H1 (cell line): ENCODE results near the gene PRAMEF9. TPM values are rescaled to one million over a fixed set of nuclear protein-coding genes. Genes with fewer than 3 reads are reported as not detected.
A peak's percentile ranks its signal among the peaks of the same experiment; 100 is the strongest.

ENCODE experiments used
- CTCF ChIA-PET: fragments of 300-600 bp; sonication (Branson Sonifier 250); formaldehyde crosslinking; loops from one replicate; lab custom pipeline; 2021; ENCODE audit not compliant: partially characterized antibody; lab: Charles Lee
- POLR2A ChIA-PET: fragments of 300-600 bp; sonication (Branson Sonifier 250); formaldehyde crosslinking; loops from one replicate; lab custom pipeline; 2021; ENCODE audit warnings: inconsistent platforms; ENCODE audit not compliant: partially characterized antibody; lab: Charles Lee
- DNase-seq, 2 experiments: peaks; one replicate each; pipeline versions ENCODE4 v3.0.0 to v3.0.0-alpha.2; 2010 to 2022; ENCODE audit warnings: low spot score in 2 of 2, low read depth in 1 of 2, mixed read lengths in 1 of 2
- FAIRE-seq: peaks from 2 replicates; lab custom pipeline; 2011; peaks lifted over from hg19 to GRCh38; lab: Jason Lieb, UNC
- H2AFZ ChIP-seq: 2 replicates; pipeline ENCODE4 v1.8.1; 2012; ENCODE audit warnings: low read length, inconsistent platforms
- H2AK5ac ChIP-seq: 2 replicates; pipeline ENCODE4 v1.6.1; 2013; ENCODE audit warnings: low read depth, low read length
- H2BK120ac ChIP-seq: replicated peaks from 2 replicates; pipeline ENCODE3; 2013; ENCODE audit warnings: low read depth, low read length, inconsistent platforms
- H2BK12ac ChIP-seq: 2 replicates; pipeline ENCODE4 v1.6.1; 2013; ENCODE audit warnings: low read depth, low read length
- H2BK15ac ChIP-seq: 2 replicates; pipeline ENCODE4 v1.6.1; 2013; ENCODE audit warnings: low read length
- H2BK20ac ChIP-seq: 2 replicates; pipeline ENCODE4 v1.6.1; 2013; ENCODE audit warnings: low read length
- H2BK5ac ChIP-seq: 2 replicates; pipeline ENCODE4 v1.6.1; 2013; ENCODE audit warnings: low read depth, low read length
- H3K14ac ChIP-seq: 2 replicates; pipeline ENCODE4 v1.6.1; 2013; ENCODE audit warnings: inconsistent platforms; ENCODE audit not compliant: insufficient read length
- H3K18ac ChIP-seq: 2 replicates; pipeline ENCODE4 v1.6.1; 2013; ENCODE audit warnings: low read length; ENCODE audit errors: extremely low read depth
- H3K23ac ChIP-seq: 2 replicates; pipeline ENCODE4 v1.6.1; 2013; ENCODE audit warnings: inconsistent platforms; ENCODE audit not compliant: insufficient read length
- H3K23me2 ChIP-seq: 2 replicates; pipeline ENCODE4 v1.6.1; 2013; ENCODE audit warnings: low read depth, low read length
- H3K27ac ChIP-seq: 2 replicates; pipeline ENCODE4 v1.6.1; 2011; ENCODE audit warnings: low read depth, low read length, inconsistent platforms
- H3K27me3 ChIP-seq, 4 experiments: replicated peaks in 1 of 4; 1 replicate in 1 of 4; 2 replicates in 3 of 4; pipeline versions ENCODE4 v1.6.1 to v1.8.1; 2011 to 2013; ENCODE audit warnings: low read length in 3 of 4, mild to moderate bottlenecking in 3 of 4, inconsistent platforms in 2 of 4, mixed read lengths in 2 of 4, moderate library complexity in 1 of 4; ENCODE audit not compliant: control insufficient read depth in 3 of 4, insufficient read depth in 3 of 4; ENCODE audit errors: extremely low read depth in 1 of 4
- H3K36me3 ChIP-seq, 4 experiments: 2 replicates each; pipeline versions ENCODE4 v1.6.1 to v1.8.1; 2011 to 2013; ENCODE audit warnings: mild to moderate bottlenecking in 4 of 4, low read length in 3 of 4, moderate library complexity in 2 of 4, control low read depth in 1 of 4, inconsistent platforms in 1 of 4; ENCODE audit not compliant: insufficient read depth in 4 of 4, control insufficient read depth in 2 of 4
- H3K4ac ChIP-seq: replicated peaks from 2 replicates; pipeline ENCODE3; 2013; ENCODE audit warnings: low read length, low read depth, mixed read lengths, inconsistent platforms; ENCODE audit not compliant: insufficient read length
- H3K4me1 ChIP-seq, 4 experiments: replicated peaks in 1 of 4; 1 replicate in 1 of 4; 2 replicates in 3 of 4; pipeline versions ENCODE4 v1.6.1 to v1.8.1; 2011 to 2013; ENCODE audit warnings: low read length in 3 of 4, inconsistent platforms in 2 of 4, mixed read lengths in 1 of 4; ENCODE audit not compliant: insufficient read depth in 4 of 4, control insufficient read depth in 3 of 4
- H3K4me2 ChIP-seq, 2 experiments: 2 replicates each; pipeline versions ENCODE4 v1.6.1 to v1.8.1; 2011 to 2013; ENCODE audit warnings: low read depth in 2 of 2, low read length in 2 of 2, control low read depth in 1 of 2, inconsistent platforms in 1 of 2, mild to moderate bottlenecking in 1 of 2; ENCODE audit not compliant: insufficient read depth in 1 of 2
- H3K4me3 ChIP-seq, 4 experiments: fragments of 200-600, 300-600 bp in 1 of 4; sonication (generic), shearing (Covaris generic), sonication (Bioruptor Twin) in 1 of 4; 2 replicates each; pipeline versions ENCODE4 v1.5.1 to v1.8.1; 2011 to 2016; ENCODE audit warnings: low read length in 4 of 4, low read depth in 3 of 4, control low read depth in 2 of 4, inconsistent platforms in 2 of 4, mild to moderate bottlenecking in 2 of 4, mixed read lengths in 1 of 4, moderate library complexity in 1 of 4; ENCODE audit not compliant: insufficient read depth in 2 of 4; ENCODE audit errors: extremely low read depth in 1 of 4
- H3K56ac ChIP-seq: replicated peaks from 2 replicates; pipeline ENCODE3; 2013; ENCODE audit warnings: low read depth, mild to moderate bottlenecking, mixed read lengths, low read length, inconsistent platforms; ENCODE audit not compliant: insufficient read length
- H3K79me1 ChIP-seq: 2 replicates; pipeline ENCODE4 v1.6.1; 2013; ENCODE audit warnings: low read depth, low read length, control low read depth
- H3K79me2 ChIP-seq, 2 experiments: 2 replicates each; pipeline versions ENCODE4 v1.6.1 to v1.8.1; 2012 to 2013; ENCODE audit warnings: low read length in 2 of 2, mild to moderate bottlenecking in 2 of 2, inconsistent platforms in 1 of 2; ENCODE audit not compliant: insufficient read depth in 2 of 2, control insufficient read depth in 1 of 2
- H3K9ac ChIP-seq, 4 experiments: replicated peaks in 1 of 4; 1 replicate in 1 of 4; 2 replicates in 3 of 4; pipeline versions ENCODE4 v1.6.1 to v1.8.1; 2011 to 2013; ENCODE audit warnings: low read depth in 3 of 4, low read length in 3 of 4, control low read depth in 2 of 4, mild to moderate bottlenecking in 2 of 4, moderate library complexity in 2 of 4, inconsistent platforms in 1 of 4; ENCODE audit errors: extremely low read depth in 1 of 4
- H3K9me3 ChIP-seq, 2 experiments: 2 replicates each; pipeline versions ENCODE4 v1.6.1 to v1.8.1; 2012 to 2013; ENCODE audit warnings: mild to moderate bottlenecking in 2 of 2, moderate library complexity in 2 of 2, control low read depth in 1 of 2, inconsistent platforms in 1 of 2, low read depth in 1 of 2, low read length in 1 of 2, mixed read lengths in 1 of 2; ENCODE audit not compliant: insufficient read depth in 2 of 2
- H4K20me1 ChIP-seq, 2 experiments: replicated peaks in 1 of 2; 2 replicates each; pipeline versions ENCODE3 to v1.8.1; 2011 to 2013; ENCODE audit warnings: inconsistent platforms in 2 of 2, low read length in 2 of 2, mild to moderate bottlenecking in 1 of 2; ENCODE audit not compliant: insufficient read depth in 2 of 2, control insufficient read depth in 1 of 2
- H4K5ac ChIP-seq: 2 replicates; pipeline ENCODE4 v1.6.1; 2013; ENCODE audit warnings: low read length, low read depth, mixed read lengths, inconsistent platforms; ENCODE audit not compliant: insufficient read length
- H4K8ac ChIP-seq: 2 replicates; pipeline ENCODE4 v1.8.0; 2013; ENCODE audit warnings: mild to moderate bottlenecking, moderate library complexity, low read length, inconsistent platforms; ENCODE audit not compliant: insufficient read depth; ENCODE audit errors: extremely low read depth
- H4K91ac ChIP-seq: replicated peaks from 2 replicates; pipeline ENCODE3; 2013; ENCODE audit warnings: low read length, mixed read lengths, inconsistent platforms; ENCODE audit not compliant: insufficient read length
- ASH2L ChIP-seq: fragments of 200-600, 300-600 bp; sonication (generic); IDR thresholded peaks from one replicate; pipeline ENCODE4 v1.7.1; 2017; ENCODE audit warnings: low read length
- ATF3 ChIP-seq: IDR thresholded peaks from 2 replicates; pipeline ENCODE4 v1.6.1; 2011; ENCODE audit warnings: low read depth, mild to moderate bottlenecking, low read length; ENCODE audit not compliant: insufficient read depth
- EZH2 ChIP-seq: fragments of 200-600 bp; sonication (generic); IDR thresholded peaks from 2 replicates; pipeline ENCODE4 v1.7.1; 2012; ENCODE audit warnings: low read depth, mild to moderate bottlenecking, moderate library complexity, low read length, inconsistent platforms; ENCODE audit not compliant: severe bottlenecking
- NANOG ChIP-seq: IDR thresholded peaks from 2 replicates; pipeline ENCODE4 v1.6.1; 2011; ENCODE audit warnings: low read length, low read depth, mild to moderate bottlenecking, inconsistent platforms; ENCODE audit not compliant: insufficient read depth, poor library complexity, severe bottlenecking
- PHF8 ChIP-seq: fragments of 200-600 bp; sonication (generic); conservative IDR thresholded peaks from 2 replicates; pipeline ENCODE4 v1.7.1; 2012; ENCODE audit warnings: low read depth, mild to moderate bottlenecking, inconsistent platforms, low read length, moderate library complexity
- RXRA ChIP-seq: IDR thresholded peaks from 2 replicates; pipeline ENCODE4 v1.6.1; 2011; ENCODE audit warnings: low read depth, mild to moderate bottlenecking, low read length, moderate library complexity; ENCODE audit not compliant: insufficient read depth
- SIX5 ChIP-seq: IDR thresholded peaks from 2 replicates; pipeline ENCODE4 v1.6.1; 2011; ENCODE audit warnings: mild to moderate bottlenecking, low read depth, low read length
- TAF7 ChIP-seq: optimal IDR thresholded peaks from 2 replicates; pipeline ENCODE3; 2011; ENCODE audit warnings: low read depth, mild to moderate bottlenecking, inconsistent platforms, low read length, moderate library complexity, borderline replicate concordance
- WGBS, 2 experiments: shearing (Covaris generic) in 1 of 2; methylation state at CpG; one replicate each; pipeline versions ENCODE4 v1.1.6 to v1.1.7; 2013 to 2015; ENCODE audit warnings: low lambda C conversion rate in 2 of 2, mixed read lengths in 2 of 2, inconsistent platforms in 1 of 2, low coverage in 1 of 2, missing lambda C conversion rate in 1 of 2; ENCODE audit not compliant: insufficient replicate concordance in 2 of 2, insufficient coverage in 1 of 2, insufficient read length in 1 of 2; ENCODE audit errors: extremely low coverage in 1 of 2, missing lambda C conversion rate in 1 of 2; 5-methylcytosine and 5-hydroxymethylcytosine counted together
- polyA plus RNA-seq, 7 experiments: library from polyadenylated mRNA; depleted of rRNA in 3 of 7; stranded (reverse) in 5 of 7; unstranded in 2 of 7; fragments of >200 nt in 5 of 7; fragments of 200-250 nt in 2 of 7; gene quantifications; 1 replicate in 5 of 7; 2 replicates in 1 of 7; 4 replicates in 1 of 7; pipeline versions ENCODE4 v1.2.1 to v1.2.3, GENCODE V29; 2011 to 2013; ENCODE audit warnings: missing spikeins in 2 of 7, mixed read lengths in 2 of 7
- total RNA-seq: library from RNA; stranded (reverse); fragmentation: NEBNext Ultra II Directional; extraction: Animal tissue kit (Norgen Biotek cat#: 25700); gene quantifications from 2 replicates; pipeline ENCODE4 v1.2.1, GENCODE V29; 2021

Gene PRAMEF9
- total and polyA plus RNA-seq, 2 of the 8 experiments (the other 6 are each of a cell fraction or from before 2014, with no cell fraction given) = not detected

GRCh38 chr1:13224480-13225060, 52.9 kb downstream of the PRAMEF9 start:
- Histone ChIP-seq H2BK20ac (no peak overlapping the region), H2AFZ (no peak overlapping the region), H3K4me1 (no peaks in the 10 kb centered on the region), H4K91ac (no peak overlapping the region), H3K23ac (no peak overlapping the region), H3K18ac (no peak overlapping the region), H2BK120ac (no peak overlapping the region), H3K23me2 (no peaks in the 10 kb centered on the region), H4K8ac (no peak overlapping the region), H3K27me3 (no peaks in the 10 kb centered on the region), H3K56ac (no peak overlapping the region), H3K4me3 (no peak overlapping the region), H3K79me1 (no peaks in the 10 kb centered on the region), H4K5ac (no peak overlapping the region), H2BK12ac (no peak overlapping the region), H3K14ac (no peak overlapping the region), H3K9me3 (peaks cover 30 to 46% of the 10 kb centered on the region in 2 experiments), H2AK5ac (no peak overlapping the region), H2BK15ac (no peak overlapping the region), H3K79me2 (no peaks in the 10 kb centered on the region), H3K36me3 (no peaks in the 10 kb centered on the region), H3K4ac (no peak overlapping the region), H3K27ac (no peak overlapping the region), H2BK5ac (no peak overlapping the region), H4K20me1 (no peaks in the 10 kb centered on the region), H3K9ac (no peak overlapping the region), H3K4me2 (no peak overlapping the region)
- POLR2A ChIA-PET = no interaction called here
- peak in 1 of 2 experiments; percentile 10 for DNase-seq
- FAIRE-seq = no peak
- CTCF ChIA-PET = no interaction called here
- WGBS, 2 experiments = 74% methylated on average over 5 of the region's 5 CpGs; no CpG with 5 or more reads in 1 of the 2 experiments
- TF ChIP-seq ATF3 (no peak), PHF8 (no peak), NANOG (no peak), TAF7 (no peak), SIX5 (no peak), EZH2 (no peak), ASH2L (no peak), RXRA (no peak)
